B cell (primary cell): Measurements from ENCODE around the gene RAB3A. TPM values are rescaled to one million over a fixed set of nuclear protein-coding genes. Genes with fewer than 3 reads are reported as not detected.

ENCODE experiments used
- ATAC-seq: fragments of 200-7000 bp; cut with Tn5 transposase; one replicate; pipeline ENCODE4 v1.10.0; 2021; ENCODE audit warnings: low read depth, mild to moderate bottlenecking, moderate number of reproducible peaks, moderate library complexity
- CTCF ChIA-PET: fragments of 350-600 bp; sonication (Branson Sonifier 250); formaldehyde crosslinking; loops from one replicate; lab custom pipeline; 2021; ENCODE audit warnings: antibody characterized with exemption, inconsistent platforms; lab: Charles Lee
- POLR2A ChIA-PET: fragments of 350-600 bp; sonication (Branson Sonifier 250); formaldehyde crosslinking; loops from one replicate; lab custom pipeline; 2021; ENCODE audit warnings: antibody characterized with exemption; lab: Charles Lee
- DNase-seq: peaks from one replicate; pipeline ENCODE4 v3.0.0; 2013
- H2AFZ ChIP-seq: 2 replicates; pipeline ENCODE4 v1.6.1; 2012; ENCODE audit warnings: mild to moderate bottlenecking, low read depth, low read length; ENCODE audit not compliant: insufficient read depth, poor library complexity, severe bottlenecking
- H3K27ac ChIP-seq, 2 donors: 1 replicate in 1 of 2; 2 replicates in 1 of 2; pipeline ENCODE4 v1.5.1; 2012 to 2013; ENCODE audit warnings: low read length in 2 of 2, mild to moderate bottlenecking in 2 of 2, moderate library complexity in 1 of 2
- H3K27me3 ChIP-seq, 4 experiments: fragments of 200-600 bp in 1 of 4; sonication (generic) in 1 of 4; replicated peaks in 1 of 4; 1 replicate in 2 of 4; 2 replicates in 2 of 4; pipeline versions ENCODE4 v1.6.1 to v1.7.0; 2013 to 2016; ENCODE audit warnings: low read length in 3 of 4, mild to moderate bottlenecking in 2 of 4, mixed read lengths in 1 of 4, moderate library complexity in 1 of 4; ENCODE audit not compliant: insufficient read depth in 4 of 4, control insufficient read depth in 3 of 4; ENCODE audit errors: control extremely low read depth in 1 of 4
- H3K36me3 ChIP-seq, 2 experiments: replicated peaks in 1 of 2; 1 replicate in 1 of 2; 2 replicates in 1 of 2; pipeline versions ENCODE4 v1.6.1 to v1.7.1; 2013; ENCODE audit warnings: low read length in 1 of 2; ENCODE audit not compliant: insufficient read depth in 2 of 2, control insufficient read depth in 1 of 2; ENCODE audit errors: control extremely low read depth in 1 of 2, extremely low read depth in 1 of 2
- H3K4me1 ChIP-seq, 2 donors: fragments of 200-600 bp in 1 of 2; sonication (generic) in 1 of 2; 1 replicate in 1 of 2; 2 replicates in 1 of 2; pipeline versions ENCODE4 v1.5.1 to v1.6.1; 2013 to 2017; ENCODE audit warnings: low read length in 2 of 2; ENCODE audit not compliant: control insufficient read depth in 2 of 2, insufficient read depth in 2 of 2
- H3K4me2 ChIP-seq: replicated peaks from 2 replicates; pipeline ENCODE3; 2012; ENCODE audit warnings: mild to moderate bottlenecking, low read depth, low read length; ENCODE audit not compliant: poor library complexity, severe bottlenecking
- H3K4me3 ChIP-seq, 5 experiments: fragments of 200-600 bp in 1 of 5; sonication (generic) in 1 of 5; 1 replicate in 3 of 5; 2 replicates in 2 of 5; pipeline versions ENCODE4 v1.5.1 to v1.7.0; 2011 to 2016; ENCODE audit warnings: low read length in 4 of 5, mild to moderate bottlenecking in 4 of 5, low read depth in 2 of 5, control low read depth in 1 of 5, moderate library complexity in 1 of 5; ENCODE audit not compliant: insufficient read depth in 1 of 5; ENCODE audit errors: control extremely low read depth in 1 of 5, extremely low read depth in 1 of 5
- H3K79me2 ChIP-seq: fragments of 200-600 bp; sonication (generic); one replicate; pipeline ENCODE4 v1.6.0; 2016; ENCODE audit warnings: low read length; ENCODE audit not compliant: control insufficient read depth, insufficient read depth
- H3K9ac ChIP-seq: fragments of 200-600 bp; sonication (generic); 2 replicates; pipeline ENCODE4 v1.6.1; 2017; ENCODE audit warnings: mild to moderate bottlenecking, low read length, moderate library complexity
- H3K9me3 ChIP-seq, 3 donors: one replicate each; pipeline versions ENCODE4 v1.6.1 to v1.7.1; 2013; ENCODE audit warnings: low read length in 2 of 3; ENCODE audit not compliant: control insufficient read depth in 2 of 3, insufficient read depth in 1 of 3; ENCODE audit errors: control extremely low read depth in 1 of 3
- H4K20me1 ChIP-seq: 2 replicates; pipeline ENCODE4 v1.6.0; 2012; ENCODE audit warnings: mild to moderate bottlenecking, low read length; ENCODE audit not compliant: insufficient read depth, control insufficient read depth, poor library complexity, severe bottlenecking
- H3K27ac Mint-ChIP-seq: one replicate; pipeline ENCODE4 v1.8.0; 2021; ENCODE audit warnings: mixed read lengths
- H3K27me3 Mint-ChIP-seq: one replicate; pipeline ENCODE4 v1.8.0; 2021; ENCODE audit warnings: mixed read lengths
- H3K4me1 Mint-ChIP-seq: one replicate; pipeline ENCODE4 v1.8.0; 2021; ENCODE audit warnings: mixed read lengths
- H3K4me3 Mint-ChIP-seq: one replicate; pipeline ENCODE4 v1.8.0; 2021; ENCODE audit warnings: mixed read lengths
- H3K9me3 Mint-ChIP-seq: one replicate; pipeline ENCODE4 v1.8.0; 2022; ENCODE audit warnings: mixed read lengths; ENCODE audit not compliant: insufficient read depth
- EZH2 ChIP-seq: IDR thresholded peaks from 2 replicates; pipeline ENCODE4 v1.6.1; 2012; ENCODE audit warnings: borderline replicate concordance, low read depth, mild to moderate bottlenecking, moderate library complexity, low read length; ENCODE audit not compliant: insufficient read depth, poor library complexity, severe bottlenecking
- WGBS: methylation state at CpG from one replicate; pipeline ENCODE4 v1.1.5; 2013; ENCODE audit warnings: missing lambda C conversion rate; ENCODE audit not compliant: insufficient coverage; 5-methylcytosine and 5-hydroxymethylcytosine counted together
- intact Hi-C: fragments of 100-400 bp; cut with micrococcal nuclease; formaldehyde crosslinking; loops from one replicate; pipeline ENCODE4 v1.10.0; 2022
- polyA minus RNA-seq: library from RNA; depleted of rRNA, polyadenylated mRNA; stranded (reverse); fragments of >200 nt; gene quantifications from 2 replicates; pipeline ENCODE4 v1.2.3, GENCODE V29; 2012
- polyA plus RNA-seq: library from polyadenylated mRNA; depleted of rRNA; stranded (reverse); fragments of >200 nt; gene quantifications from 2 replicates; pipeline ENCODE4 v1.2.3, GENCODE V29; 2012
- total RNA-seq, 2 donors: library from RNA; stranded (reverse); fragments of 120-200 nt in 1 of 2; gene quantifications; 1 replicate in 1 of 2; 2 replicates in 1 of 2; pipeline versions ENCODE4 v1.2.3 to v1.2.4, GENCODE V29; 2013 to 2022
- TF ChIP-seq, protein P1 (sequence below): fragments of 200-600 bp; IDR thresholded peaks from one replicate; pipeline ENCODE4 v1.8.0; 2022; ENCODE audit warnings: antibody characterized with exemption, mild to moderate bottlenecking

The RAB3A gene, protein sequence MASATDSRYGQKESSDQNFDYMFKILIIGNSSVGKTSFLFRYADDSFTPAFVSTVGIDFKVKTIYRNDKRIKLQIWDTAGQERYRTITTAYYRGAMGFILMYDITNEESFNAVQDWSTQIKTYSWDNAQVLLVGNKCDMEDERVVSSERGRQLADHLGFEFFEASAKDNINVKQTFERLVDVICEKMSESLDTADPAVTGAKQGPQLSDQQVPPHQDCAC
- 9.6 and 10.4 TPM in 2 replicates for total RNA-seq
- total RNA-seq (2013): 1.5 TPM
- polyA plus RNA-seq: 5.3 and 7.7 TPM in 2 replicates
- polyA minus RNA-seq: 8.5 and 12.4 TPM in 2 replicates

DNA sequence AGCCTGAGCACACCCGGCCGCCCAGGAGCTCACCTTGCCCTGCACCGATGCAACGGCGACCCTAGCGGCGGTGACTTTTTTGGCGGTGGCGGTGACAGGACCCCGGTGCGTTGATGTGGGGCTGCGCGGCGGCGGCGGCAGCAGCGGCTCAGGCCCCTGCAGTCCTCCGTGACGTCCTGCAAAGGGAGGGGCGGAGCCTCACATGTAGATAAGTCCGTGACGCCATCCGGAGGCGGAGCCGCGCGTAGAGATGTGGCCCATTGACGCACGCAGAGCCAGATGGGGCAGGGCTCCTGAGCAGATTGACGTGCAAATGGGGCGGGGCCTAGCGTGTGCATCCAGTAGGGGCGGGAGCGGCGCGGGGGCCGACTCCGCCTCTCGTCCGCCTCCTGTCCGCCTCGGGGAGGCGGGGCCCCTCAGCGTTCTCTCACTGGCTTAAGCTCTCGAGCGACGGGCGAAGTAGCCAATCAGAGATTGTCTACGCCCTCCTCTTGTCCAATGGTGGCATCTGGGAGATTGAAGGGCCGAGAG, at the start of gene RAB3A:
Gene RAB3A, minus strand, starts transcription at position 180 of the 531 bp plus-strand sequence. CDS start 1,302 bp downstream, outside the sequence.
- Histone ChIP-seq H2AFZ (peak within 1 kb of the TSS; percentile 73), H3K9me3 (no peaks in the 10 kb centered on the region), H4K20me1 (no peaks in the 10 kb centered on the region), H3K9ac (peak within 1 kb of the TSS; percentile 82), H3K4me3 (peak within 1 kb of the TSS; percentile 74 to 94 (median 91)), H3K27me3 (peaks cover 0 to 5% (median 1%) of the 10 kb centered on the region in 4 experiments), H3K79me2 (peaks cover 26% of the 10 kb centered on the region), H3K36me3 (peaks cover 0 to 6% of the 10 kb centered on the region in 2 experiments), H3K4me2 (peak within 1 kb of the TSS; percentile 95), H3K4me1 (peaks cover 15 to 29% of the 10 kb centered on the region in 2 donors), H3K27ac (peak within 1 kb of the TSS; percentile 86 to 98)
- Mint-ChIP-seq H3K4me3 (peak within 1 kb of the TSS; percentile 95), H3K4me1 (peaks cover 28% of the 10 kb centered on the region), H3K27me3 (peaks cover 6% of the 10 kb centered on the region), H3K9me3 (no peaks in the 10 kb centered on the region), H3K27ac (peak within 1 kb of the TSS; percentile 96)
- DNase-seq (peak; percentile 100), ATAC-seq (peak; percentile 83)
- intact Hi-C loops: loop anchor here (1.0 to 5.0 kb wide), 11 partner anchors 12 to 628 kb away; partner anchors contain the start of genes IFI30, JUND and UPF1
- TF ChIP-seq, protein P1, sequence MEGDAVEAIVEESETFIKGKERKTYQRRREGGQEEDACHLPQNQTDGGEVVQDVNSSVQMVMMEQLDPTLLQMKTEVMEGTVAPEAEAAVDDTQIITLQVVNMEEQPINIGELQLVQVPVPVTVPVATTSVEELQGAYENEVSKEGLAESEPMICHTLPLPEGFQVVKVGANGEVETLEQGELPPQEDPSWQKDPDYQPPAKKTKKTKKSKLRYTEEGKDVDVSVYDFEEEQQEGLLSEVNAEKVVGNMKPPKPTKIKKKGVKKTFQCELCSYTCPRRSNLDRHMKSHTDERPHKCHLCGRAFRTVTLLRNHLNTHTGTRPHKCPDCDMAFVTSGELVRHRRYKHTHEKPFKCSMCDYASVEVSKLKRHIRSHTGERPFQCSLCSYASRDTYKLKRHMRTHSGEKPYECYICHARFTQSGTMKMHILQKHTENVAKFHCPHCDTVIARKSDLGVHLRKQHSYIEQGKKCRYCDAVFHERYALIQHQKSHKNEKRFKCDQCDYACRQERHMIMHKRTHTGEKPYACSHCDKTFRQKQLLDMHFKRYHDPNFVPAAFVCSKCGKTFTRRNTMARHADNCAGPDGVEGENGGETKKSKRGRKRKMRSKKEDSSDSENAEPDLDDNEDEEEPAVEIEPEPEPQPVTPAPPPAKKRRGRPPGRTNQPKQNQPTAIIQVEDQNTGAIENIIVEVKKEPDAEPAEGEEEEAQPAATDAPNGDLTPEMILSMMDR: no peak
- TF ChIP-seq EZH2: no peak
- WGBS: under 1% methylated on average over 50 of the region's 50 CpGs
- ChIA-PET POLR2A (interaction anchor here (0.5 to 3.9 kb wide), 19 partner anchors 8 to 355 kb away, joined by 3 to 27 read pairs (median 5); partner anchors contain the start of genes LSM4 and MPV17L2), CTCF (interaction anchor here (1.1 to 11.5 kb wide), 6 partner anchors 11 to 185 kb away, joined by 3 to 152 read pairs (median 14); partner anchors contain the start of gene MPV17L2)
